Uterus (tissue), 4 donors: ENCODE results near the gene MTARC2. TPM values are rescaled to one million over a fixed set of nuclear protein-coding genes. Genes with fewer than 3 reads are reported as not detected.

Experiments
- DNase-seq, 2 donors: peaks; one replicate each; pipeline ENCODE4 v3.0.0-alpha.2; 2019 to 2020
- H3K27ac ChIP-seq, 2 donors: fragments of 200-600 bp; sonication (generic); 1 replicate in 1 of 2; 2 replicates in 1 of 2; pipeline ENCODE4 v1.5.1; 2016 to 2018
- H3K27me3 ChIP-seq, 2 donors: fragments of 200-600 bp; sonication (generic); one replicate each; pipeline ENCODE4 v1.5.1; 2018 to 2019; ENCODE audit warnings: control low read depth in 1 of 2
- H3K36me3 ChIP-seq, 2 donors: fragments of 200-600 bp; sonication (generic); one replicate each; pipeline ENCODE4 v1.5.1; 2019; ENCODE audit warnings: control low read depth in 1 of 2
- H3K4me1 ChIP-seq, 2 donors: fragments of 200-600 bp; sonication (generic); one replicate each; pipeline ENCODE4 v1.5.1; 2018 to 2019; ENCODE audit warnings: control low read depth in 1 of 2
- H3K4me3 ChIP-seq, 2 donors: fragments of 200-600 bp; sonication (generic); 1 replicate in 1 of 2; 2 replicates in 1 of 2; pipeline ENCODE4 v1.5.1; 2018 to 2019; ENCODE audit warnings: mild to moderate bottlenecking in 1 of 2
- H3K9me3 ChIP-seq, 2 donors: fragments of 200-600 bp; sonication (generic); one replicate each; pipeline ENCODE4 v1.5.1; 2019; ENCODE audit warnings: control low read depth in 1 of 2
- CTCF ChIP-seq, 4 experiments: fragments of 200-600 bp in 2 of 4; fragments of 450-650 bp in 2 of 4; sonication (generic) in 2 of 4; IDR thresholded peaks; one replicate each; pipeline ENCODE4 v1.5.1; 2016 to 2019; ENCODE audit warnings: antibody characterized with exemption in 4 of 4, mild to moderate bottlenecking in 2 of 4, moderate library complexity in 1 of 4
- POLR2A ChIP-seq, 2 donors: fragments of 450-650 bp; IDR thresholded peaks; one replicate each; pipeline ENCODE4 v1.6.1; 2016; ENCODE audit warnings: antibody characterized with exemption in 2 of 2, mild to moderate bottlenecking in 1 of 2, moderate library complexity in 1 of 2
- intact Hi-C: fragments of 100-400 bp; cut with DNase I; formaldehyde crosslinking; loops from one replicate; pipeline ENCODE4 v1.15.1; 2023; ENCODE audit warnings: low total_unique reads
- total RNA-seq, 4 donors: library from RNA; depleted of rRNA in 3 of 4; stranded (reverse); fragments of >200 nt in 3 of 4; gene quantifications; one replicate each; pipeline versions ENCODE4 v1.1.0 to v1.2.4, GENCODE V29; 2014 to 2023
- donor health status: DM: yes; HTN: yes; CAD: no.

Gene MTARC2
- total RNA-seq, 4 donors from 2014 or later: 1.5 to 24.6 (median 6.8) TPM

- Histone ChIP-seq H3K27me3 (no peaks in the 10 kb centered on the region), H3K4me3 (peak overlapping the region in 1 of 2 donors; percentile 10), H3K36me3 (no peaks in the 10 kb centered on the region), H3K4me1 (no peaks in the 10 kb centered on the region), H3K9me3 (no peaks in the 10 kb centered on the region), H3K27ac (no peak overlapping the region)
- peak; percentile 76 for DNase-seq
- TF ChIP-seq CTCF (IDR thresholded peaks at IDR 0.05): peak; percentile 82 to 94 (median 90)
- TF ChIP-seq POLR2A (IDR thresholded peaks at IDR 0.05): no peak
- intact Hi-C loops: no loop called here
These were observed 62.1 kb downstream of the MTARC2 start for GRCh38 chr1:220810179-220810653.

- H3K36me3 ChIP-seq: no peaks in the 10 kb centered on the region
- TF ChIP-seq POLR2A (IDR thresholded peaks at IDR 0.05) (no peak), CTCF (IDR thresholded peaks at IDR 0.05) (no peak)
- intact Hi-C loops: no loop called here
- no peak overlapping the region for H3K27ac ChIP-seq
- no peaks in the 10 kb centered on the region for H3K9me3 ChIP-seq
- H3K4me3 ChIP-seq: no peak overlapping the region
- H3K27me3 ChIP-seq: no peaks in the 10 kb centered on the region
- DNase-seq: no peak
- no peaks in the 10 kb centered on the region for H3K4me1 ChIP-seq
These were observed 62.8 kb downstream of the MTARC2 start for GRCh38 chr1:220810963-220811362.

- no peak overlapping the region for H3K4me3 ChIP-seq
- no peaks in the 10 kb centered on the region for H3K9me3 ChIP-seq
- no peaks in the 10 kb centered on the region for H3K27me3 ChIP-seq
- TF ChIP-seq CTCF (IDR thresholded peaks at IDR 0.05): no peak
- TF ChIP-seq POLR2A (IDR thresholded peaks at IDR 0.05): no peak
- no peaks in the 10 kb centered on the region for H3K36me3 ChIP-seq
- no peak overlapping the region for H3K27ac ChIP-seq
- DNase-seq: no peak
- intact Hi-C loops: no loop called here
- no peaks in the 10 kb centered on the region for H3K4me1 ChIP-seq
These were observed 63.6 kb downstream of the MTARC2 start for GRCh38 chr1:220811695-220812094.

- H3K27ac ChIP-seq: no peak overlapping the region
- TF ChIP-seq CTCF (IDR thresholded peaks at IDR 0.05) (no peak), POLR2A (IDR thresholded peaks at IDR 0.05) (no peak)
- H3K4me1 ChIP-seq: no peaks in the 10 kb centered on the region
- no peaks in the 10 kb centered on the region for H3K27me3 ChIP-seq
- no peak for DNase-seq
- no peaks in the 10 kb centered on the region for H3K36me3 ChIP-seq
- intact Hi-C loops: no loop called here
- H3K9me3 ChIP-seq: no peaks in the 10 kb centered on the region
- H3K4me3 ChIP-seq: no peak overlapping the region
These were observed 64.2 kb downstream of the MTARC2 start for GRCh38 chr1:220812308-220812707.

GRCh38 chr1:220813013-220813412 is 64.9 kb downstream of the MTARC2 start:
- DNase-seq: no peak
- Histone ChIP-seq H3K27ac (no peak overlapping the region), H3K36me3 (no peaks in the 10 kb centered on the region), H3K27me3 (no peaks in the 10 kb centered on the region), H3K4me3 (no peak overlapping the region), H3K9me3 (no peaks in the 10 kb centered on the region), H3K4me1 (no peaks in the 10 kb centered on the region)
- intact Hi-C loops: no loop called here
- TF ChIP-seq POLR2A (IDR thresholded peaks at IDR 0.05): no peak
- no peak for TF ChIP-seq CTCF (IDR thresholded peaks at IDR 0.05)
